HTR-8/SVneo (cell line): Measurements from ENCODE around the gene OLFM3.

Source experiments
- DNase-seq: peaks from one replicate; pipeline ENCODE4 v3.0.0; 2011; ENCODE audit warnings: low spot score, mixed read lengths; ENCODE audit not compliant: insufficient read length
- FAIRE-seq: peaks from 2 replicates; lab custom pipeline; 2011; peaks lifted over from hg19 to GRCh38; lab: Jason Lieb, UNC

Gene OLFM3

DNA sequence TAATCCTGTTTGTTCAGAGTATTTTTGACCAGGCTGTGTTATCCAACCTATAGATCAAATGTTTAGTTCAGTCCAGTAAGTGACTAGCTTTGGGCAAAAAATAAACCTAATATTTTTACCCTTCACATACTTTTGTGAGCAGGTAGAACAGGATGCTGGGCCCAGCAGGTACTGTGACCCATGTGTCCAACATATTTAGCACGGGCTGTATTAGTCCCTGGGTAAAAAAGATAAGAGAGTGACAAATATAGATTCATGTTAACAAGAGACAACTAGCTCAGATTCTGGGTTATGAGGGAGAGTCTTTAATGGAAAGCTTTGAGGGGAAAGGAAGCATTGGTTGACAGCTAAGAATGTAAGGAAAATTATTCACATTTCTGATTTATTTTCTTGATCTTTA is 43.1 kb downstream of the OLFM3 start:
- DNase-seq, result no peak
- FAIRE-seq, result no peak

DNA sequence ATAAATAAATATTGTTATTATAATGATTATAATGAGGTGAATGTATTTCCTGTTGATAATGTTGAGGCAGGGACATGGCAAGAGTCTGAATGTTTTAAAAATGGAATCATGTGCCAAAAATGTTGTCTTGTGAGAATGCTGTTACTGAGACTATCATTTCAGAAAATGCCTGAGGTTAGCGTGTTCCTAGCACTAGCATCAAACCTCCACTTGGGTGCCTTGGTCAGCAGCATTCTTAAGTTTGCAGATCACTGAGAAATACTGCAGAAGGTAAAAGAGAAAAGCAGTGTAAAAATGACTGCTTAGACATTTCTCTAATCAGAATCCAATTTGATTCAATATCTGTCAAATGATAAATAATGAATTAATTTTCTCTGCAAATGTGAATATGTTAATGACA is 50.8 kb downstream of the OLFM3 start:
- FAIRE-seq, result no peak
- DNase-seq, result no peak

DNA sequence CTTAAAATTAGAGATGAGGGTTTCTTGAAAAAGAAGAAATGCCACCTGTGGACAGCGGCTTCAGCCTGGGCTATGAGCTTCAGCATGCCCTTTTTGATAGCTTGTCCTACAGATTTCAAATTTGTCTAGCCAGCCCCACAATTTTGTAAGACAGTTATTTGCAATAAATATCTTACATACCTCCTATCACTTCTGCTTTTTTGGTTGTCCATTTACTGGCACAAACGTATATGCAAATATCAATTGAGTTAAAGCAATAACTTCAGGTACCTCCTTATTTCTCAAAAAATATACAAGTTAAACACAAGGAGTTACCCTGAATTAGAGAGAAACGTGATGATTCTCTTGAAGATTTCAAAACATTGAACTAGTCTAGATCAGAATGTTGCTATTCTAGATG is 53.5 kb downstream of the OLFM3 start:
- DNase-seq, result no peak
- no peak for FAIRE-seq

DNA sequence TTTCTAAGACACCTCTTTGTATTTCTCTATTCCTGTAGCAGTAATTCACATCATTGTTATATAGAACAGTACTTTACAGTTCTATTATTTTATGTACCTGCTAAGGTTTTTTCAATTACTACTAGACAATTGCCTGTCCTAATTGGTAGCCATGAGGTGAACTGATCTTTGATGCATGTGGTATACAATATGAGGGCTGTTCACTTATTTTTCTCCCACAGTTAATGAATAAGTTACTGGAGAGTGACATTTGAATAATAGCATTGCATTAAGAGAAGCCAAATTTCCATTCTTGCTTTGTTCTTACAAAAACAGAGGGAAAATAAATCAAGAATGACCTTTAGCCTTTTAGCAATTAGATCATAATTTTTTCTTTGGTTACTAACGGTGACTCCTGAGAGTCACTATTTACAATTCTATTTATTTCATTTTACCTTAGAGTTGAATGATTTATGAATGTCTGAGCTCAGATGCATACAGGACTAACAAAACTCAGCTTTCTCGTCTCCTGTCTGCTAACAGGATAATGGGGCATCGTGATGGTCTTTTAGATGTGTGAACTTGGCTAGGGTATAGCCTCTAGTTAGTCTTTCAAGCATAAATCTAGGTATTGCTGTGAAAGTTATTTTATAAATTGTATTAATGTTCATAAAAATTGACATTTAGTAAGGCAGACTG is 54.1 kb downstream of the OLFM3 start:
- no peak for DNase-seq
- FAIRE-seq, result no peak

DNA sequence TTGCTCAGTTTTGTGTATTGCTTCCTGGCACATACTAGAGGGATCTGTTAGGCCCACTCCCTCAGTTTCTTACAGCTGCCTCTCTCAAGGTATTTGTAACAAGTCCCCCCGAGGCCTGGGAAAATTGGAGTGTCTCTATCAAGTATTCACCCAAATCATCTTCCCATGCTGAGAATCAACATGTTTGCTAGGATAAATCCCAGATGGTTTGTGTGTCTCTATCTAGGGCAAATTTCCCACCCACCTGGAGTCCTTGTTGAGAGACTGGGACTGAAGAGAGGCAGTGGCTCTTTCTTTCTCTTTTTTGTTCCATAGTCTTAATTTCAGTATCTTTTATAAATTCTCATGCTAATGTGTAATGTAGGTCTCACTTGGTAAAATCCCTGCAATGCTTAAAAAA is 58.0 kb downstream of the OLFM3 start:
- FAIRE-seq, result no peak
- DNase-seq, result no peak

DNA sequence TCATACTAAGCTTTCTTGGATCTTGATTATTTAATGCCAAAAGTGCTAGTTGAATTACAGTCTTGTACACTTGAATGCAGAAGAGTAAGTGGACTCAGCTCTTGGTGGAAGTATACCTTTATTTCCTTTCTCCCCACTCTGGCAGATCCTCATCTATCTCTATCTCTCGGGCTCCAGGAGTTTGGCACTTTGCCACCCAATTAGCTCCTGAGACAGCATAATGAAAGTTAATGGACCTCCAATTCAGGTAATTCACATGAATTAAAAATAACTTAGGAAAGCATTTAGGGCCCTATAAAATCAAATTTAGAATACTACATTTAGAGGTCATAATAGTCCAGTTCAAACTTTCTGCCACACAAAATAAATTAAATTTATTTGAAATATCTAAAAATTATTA is 67.4 kb downstream of the OLFM3 start:
- FAIRE-seq, result no peak
- DNase-seq, result no peak

DNA sequence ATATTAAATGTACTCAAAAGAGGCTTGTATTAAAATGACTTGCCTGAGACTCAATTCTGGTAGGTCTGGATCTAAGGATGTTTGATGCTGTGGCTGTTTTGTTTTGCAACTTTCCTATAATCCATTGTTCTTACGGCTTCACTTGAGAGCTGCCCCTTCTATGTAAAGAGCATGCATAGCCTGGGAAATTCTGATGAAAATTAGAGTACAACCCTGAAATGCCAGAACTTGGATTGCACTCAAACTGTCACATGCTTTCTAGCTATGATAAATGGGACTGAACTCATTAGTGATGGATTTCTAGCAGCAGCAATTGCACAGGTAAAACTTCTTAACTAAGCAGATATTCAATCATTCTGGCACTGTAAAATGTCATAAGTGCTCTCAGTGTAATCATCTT is 67.9 kb downstream of the OLFM3 start:
- DNase-seq (no peak), FAIRE-seq (no peak)

DNA sequence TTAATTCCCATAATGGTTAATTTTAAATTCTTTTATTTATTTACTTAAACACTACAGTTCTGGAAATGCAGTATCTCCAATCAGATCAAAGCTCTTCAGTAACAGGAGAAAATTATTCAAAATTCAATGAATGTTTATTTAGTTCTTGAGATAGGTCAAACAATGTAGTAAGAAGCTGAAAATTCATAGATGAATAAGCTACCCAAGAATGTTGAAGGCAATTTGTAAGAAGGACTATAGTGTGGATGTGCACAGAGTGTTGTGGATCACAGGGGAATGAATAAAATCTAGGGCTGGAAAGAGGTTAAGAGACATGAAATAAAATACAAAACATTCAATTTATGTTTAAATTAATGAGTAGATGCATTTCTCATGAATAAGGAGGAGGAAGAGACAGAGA is 72.0 kb downstream of the OLFM3 start:
- FAIRE-seq (no peak), DNase-seq (no peak)

DNA sequence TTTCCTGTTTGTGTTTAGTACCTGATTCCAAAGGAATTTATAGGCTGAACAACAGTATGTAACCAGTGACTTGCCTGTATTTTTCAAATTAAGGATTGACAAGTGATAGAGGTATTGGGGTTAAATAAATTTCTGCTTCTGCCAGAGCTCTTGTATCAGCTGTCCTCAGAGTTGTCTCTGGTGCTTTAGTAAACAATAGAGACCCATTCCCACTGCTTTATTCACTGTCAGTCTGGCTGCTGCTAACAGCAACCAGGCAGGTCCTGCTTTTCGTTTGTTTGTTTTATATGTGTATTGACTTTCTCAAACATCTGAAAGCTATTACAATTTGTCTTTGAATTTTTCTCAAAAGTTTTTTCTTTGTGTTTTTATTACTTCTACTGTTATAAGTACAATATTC is 76.1 kb downstream of the OLFM3 start:
- DNase-seq (no peak), FAIRE-seq (no peak)

DNA sequence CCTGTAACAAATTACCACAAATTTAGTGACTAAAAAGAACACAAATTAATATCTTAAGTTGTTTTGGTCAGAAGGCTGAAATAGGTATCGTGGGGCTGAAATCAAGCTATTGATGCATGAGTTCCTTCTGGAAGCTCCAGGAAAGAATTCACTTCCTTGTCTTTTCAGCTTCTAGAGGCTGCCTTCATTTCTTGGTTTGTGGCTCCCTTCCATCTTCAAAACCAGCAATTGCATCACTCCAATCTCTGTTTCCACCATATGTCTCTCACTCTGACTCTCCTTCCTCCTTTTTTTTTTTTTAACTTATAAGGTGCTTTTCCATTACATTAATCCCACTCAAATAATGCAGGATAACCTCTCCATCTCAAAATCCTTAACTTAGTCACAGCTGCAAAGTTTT is 78.4 kb downstream of the OLFM3 start:
- FAIRE-seq (no peak), DNase-seq (no peak)

DNA sequence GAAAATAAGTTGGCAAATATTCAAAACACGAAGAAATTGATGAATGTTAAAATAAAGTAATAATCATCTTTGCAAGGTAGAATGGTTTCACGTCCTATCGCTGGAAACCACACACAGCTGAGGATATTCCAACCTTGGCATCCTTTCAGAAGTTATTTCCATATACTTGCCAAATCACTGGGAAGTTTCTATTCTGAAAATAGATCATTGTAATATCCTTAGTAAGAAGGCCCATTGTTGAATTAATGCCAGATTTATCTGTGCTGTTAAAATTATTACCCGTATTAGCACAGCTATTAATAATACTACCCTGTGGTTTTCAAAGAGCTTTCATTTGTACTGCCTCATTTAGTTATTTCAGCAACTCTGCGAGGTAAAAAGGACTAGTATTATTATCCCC is 81.1 kb downstream of the OLFM3 start:
- no peak for DNase-seq
- FAIRE-seq, result no peak

DNA sequence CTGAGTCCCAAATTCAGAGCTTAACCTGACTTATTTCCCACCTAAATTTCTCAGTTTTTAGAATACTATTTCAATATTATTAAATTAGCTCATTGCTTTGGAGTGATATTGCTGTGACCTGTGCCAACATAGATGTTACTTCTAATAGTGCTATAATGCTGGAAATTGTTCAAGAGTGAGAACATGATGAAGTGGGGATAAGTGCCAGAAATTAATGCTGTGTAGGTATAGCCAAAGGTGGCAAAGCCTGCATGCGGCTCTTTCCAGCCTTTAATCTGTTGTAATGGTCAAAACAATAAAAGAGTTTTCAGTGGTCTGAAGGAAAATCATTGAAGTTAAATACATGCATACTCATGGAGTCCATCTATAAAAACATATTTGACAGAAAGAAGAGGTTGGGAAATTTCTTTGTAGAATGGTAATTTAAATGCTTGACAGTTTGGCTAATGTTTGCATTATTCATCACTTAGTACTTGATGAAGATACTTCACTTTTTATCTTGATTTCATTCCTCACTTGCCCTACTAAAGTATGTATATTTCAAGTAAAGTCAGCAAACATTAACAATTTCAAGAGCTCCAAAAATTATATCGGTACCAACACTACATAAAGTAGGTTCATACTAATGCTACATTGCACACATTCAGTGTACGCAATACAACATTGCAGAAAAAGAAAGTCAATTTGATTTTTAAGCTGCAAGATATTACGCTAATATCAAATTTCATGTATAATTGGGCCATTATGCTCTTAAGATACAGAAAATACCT is 82.1 kb downstream of the OLFM3 start:
- no peak for FAIRE-seq

DNA sequence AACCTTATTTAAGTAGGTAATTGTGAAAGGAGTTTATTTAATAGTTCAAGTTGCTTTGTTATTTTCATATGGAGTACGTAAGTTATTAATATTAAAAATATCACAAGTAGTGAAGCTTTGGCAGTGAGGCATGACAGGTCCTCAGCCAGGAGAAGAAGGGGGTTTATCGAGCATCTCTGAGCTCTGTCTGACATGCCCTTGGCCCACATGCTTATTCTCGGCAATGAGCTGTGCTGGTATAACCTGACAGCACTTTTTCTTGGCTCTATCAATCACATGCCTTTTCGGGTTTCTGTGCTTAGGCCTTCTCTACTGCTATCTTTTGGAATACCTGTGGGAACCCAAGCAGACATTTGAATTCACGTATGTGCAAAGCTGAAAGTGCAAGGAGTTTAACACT is 84.8 kb downstream of the OLFM3 start:
- FAIRE-seq (no peak), DNase-seq (no peak)

More for the DNA sequence above, 82.1 kb downstream of the OLFM3 start:
- no peak for DNase-seq

DNA sequence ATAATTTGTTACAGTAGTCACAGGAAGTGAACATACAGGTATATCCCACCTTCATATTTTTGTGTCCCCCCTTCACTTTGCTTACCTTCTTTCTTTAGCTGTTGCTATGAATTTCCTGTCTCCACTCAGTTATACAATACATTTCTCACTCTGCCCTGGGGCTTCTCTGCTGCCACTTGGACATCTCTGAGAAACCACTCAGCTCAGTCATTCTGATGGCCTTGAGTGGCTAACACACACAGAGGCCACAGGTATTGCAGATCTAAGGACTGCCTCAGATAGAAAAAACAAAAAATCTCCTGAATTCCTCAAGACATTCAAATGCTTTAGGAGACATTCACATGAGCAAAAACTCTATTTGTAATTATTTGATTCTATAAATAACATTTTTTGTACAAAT is 87.7 kb downstream of the OLFM3 start:
- no peak for DNase-seq
- no peak for FAIRE-seq

DNA sequence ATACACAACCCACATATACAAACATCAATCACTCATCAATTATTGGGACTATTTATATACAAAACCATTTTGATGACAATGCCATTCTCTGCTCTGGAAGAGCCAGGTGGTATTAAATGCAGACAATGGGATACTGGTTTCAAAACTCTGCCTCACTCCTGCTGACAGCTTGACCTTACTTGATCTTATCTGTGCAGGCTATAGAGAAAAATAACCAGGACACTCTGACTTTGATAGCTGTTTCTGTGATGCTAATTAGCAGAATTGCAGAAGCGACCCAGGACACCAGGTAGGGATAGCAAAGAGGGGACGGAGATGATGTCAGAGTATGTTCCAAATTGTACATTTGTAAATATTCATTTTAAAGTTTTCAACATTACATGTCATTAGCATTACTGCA is 89.5 kb downstream of the OLFM3 start:
- FAIRE-seq, result no peak
- no peak for DNase-seq

DNA sequence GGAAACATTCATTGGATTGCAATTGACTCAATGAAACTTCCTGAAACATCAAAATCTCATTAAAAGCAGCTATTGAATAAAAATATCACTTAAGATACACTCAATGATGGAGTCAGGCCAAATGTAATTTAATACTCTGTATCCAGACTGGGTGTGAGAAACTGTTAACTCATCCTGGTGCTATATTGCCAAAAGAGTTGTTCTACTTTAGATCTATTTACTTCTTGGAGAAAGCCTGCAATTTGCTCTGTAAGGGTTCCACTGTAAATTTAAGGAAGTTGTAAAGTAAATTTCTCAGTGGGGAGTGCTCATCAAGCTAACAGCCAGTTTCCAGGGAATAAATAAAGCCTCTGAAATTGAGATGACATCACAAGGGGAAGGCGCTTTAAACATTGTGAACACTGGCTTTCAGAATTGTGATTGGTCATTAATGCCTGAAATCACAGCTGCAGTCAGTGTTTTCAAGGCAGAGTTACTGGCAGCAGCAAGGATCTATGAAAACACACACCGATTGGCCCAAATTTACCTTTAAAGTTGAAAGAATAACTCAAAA is 91.4 kb downstream of the OLFM3 start:
- FAIRE-seq (no peak), DNase-seq (no peak)

DNA sequence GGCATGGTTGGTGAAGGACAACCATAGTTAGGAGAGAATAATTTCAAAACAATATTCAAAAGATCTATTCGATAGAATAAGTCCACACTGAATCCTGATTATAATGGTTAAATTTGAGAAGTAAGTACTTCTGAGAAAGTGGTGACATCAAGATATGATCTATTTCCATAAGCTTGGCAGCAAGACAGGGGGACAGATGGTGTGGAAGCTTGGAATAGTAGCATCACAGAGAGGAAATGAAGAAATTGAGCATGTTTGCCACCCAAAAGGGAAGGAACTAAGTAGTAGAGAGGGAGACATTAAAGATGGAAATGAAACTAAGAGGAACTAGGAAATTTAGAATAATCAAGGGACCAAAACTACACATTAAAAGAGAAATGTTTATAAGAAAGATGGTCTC is 94.5 kb downstream of the OLFM3 start:
- DNase-seq (no peak), FAIRE-seq (no peak)

DNA sequence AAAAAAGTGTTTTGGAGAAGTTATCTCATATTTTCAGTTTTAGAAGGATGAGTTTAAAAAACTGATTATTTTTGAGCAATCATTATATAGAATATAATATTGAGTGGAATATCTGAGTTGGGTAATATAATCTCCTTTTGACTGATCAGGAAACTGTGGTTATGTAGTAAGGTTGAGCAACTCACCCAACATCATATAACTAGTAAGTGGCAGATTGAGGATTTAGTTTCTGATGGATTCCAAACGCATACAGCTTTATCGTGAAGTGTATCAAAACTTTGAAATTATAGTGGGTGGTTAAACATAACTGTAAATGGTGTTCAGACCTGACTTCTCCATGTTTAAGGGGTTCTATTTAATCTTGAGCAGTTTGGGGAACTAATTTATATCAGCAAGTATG is 98.6 kb downstream of the OLFM3 start:
- no peak for DNase-seq
- no peak for FAIRE-seq

DNA sequence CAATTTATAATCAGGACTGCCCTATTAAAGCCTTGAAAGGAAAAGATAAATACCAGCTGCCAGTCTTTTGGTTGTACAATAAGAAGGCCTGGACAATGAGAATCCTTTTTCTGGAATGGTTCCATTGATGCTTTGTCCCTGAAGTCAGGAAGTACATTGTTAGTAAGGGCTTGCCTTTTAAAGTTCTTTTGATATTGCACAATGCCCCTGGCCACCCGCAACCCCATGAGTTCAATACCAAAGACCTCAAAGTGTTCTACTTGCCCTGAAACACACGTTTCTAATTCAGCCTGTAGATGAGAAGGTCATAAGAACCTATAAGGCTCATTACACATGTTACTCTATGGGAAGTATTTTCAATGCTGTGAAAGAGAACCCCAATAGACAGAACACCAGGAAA is 112.1 kb downstream of the OLFM3 start:
- no peak for FAIRE-seq

DNA sequence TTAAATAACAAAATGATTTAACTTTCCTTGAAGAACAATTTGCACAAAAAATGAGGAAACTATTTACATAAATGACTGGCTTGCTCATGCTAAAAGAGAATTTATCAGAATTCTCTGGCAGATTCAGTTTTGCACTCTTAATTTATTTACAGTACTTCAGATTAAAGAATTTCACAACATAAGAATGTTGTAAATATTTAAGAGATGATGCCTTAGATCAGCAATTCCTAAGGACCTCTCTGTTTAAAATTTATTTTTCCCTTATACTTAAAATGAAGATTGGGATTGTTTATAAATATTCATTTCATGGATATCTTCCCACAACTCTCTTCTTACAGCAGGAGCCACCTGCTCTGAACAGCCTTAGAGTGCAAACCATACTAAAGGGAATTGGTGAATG is 120.8 kb downstream of the OLFM3 start:
- DNase-seq (no peak), FAIRE-seq (no peak)

More for the DNA sequence above, 112.1 kb downstream of the OLFM3 start:
- no peak for DNase-seq

DNA sequence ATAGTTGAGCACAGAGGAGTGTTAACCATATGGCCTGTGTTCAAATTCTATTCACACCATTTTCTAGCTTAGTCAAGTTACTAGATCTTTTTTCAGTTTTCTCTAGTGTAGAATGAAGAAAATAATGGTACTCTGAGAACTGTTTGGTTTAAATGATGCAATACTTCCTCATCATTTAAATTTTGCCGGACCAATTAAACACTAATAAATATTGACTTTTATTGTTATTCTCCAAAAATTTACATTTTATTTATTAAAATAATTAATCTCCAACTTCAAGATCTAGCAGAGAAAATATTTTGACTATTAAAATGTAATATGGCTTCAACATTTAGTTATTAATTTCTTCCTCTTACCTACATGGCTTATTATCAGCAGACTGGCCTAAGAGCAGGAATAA is 123.1 kb downstream of the OLFM3 start:
- DNase-seq (no peak), FAIRE-seq (no peak)

DNA sequence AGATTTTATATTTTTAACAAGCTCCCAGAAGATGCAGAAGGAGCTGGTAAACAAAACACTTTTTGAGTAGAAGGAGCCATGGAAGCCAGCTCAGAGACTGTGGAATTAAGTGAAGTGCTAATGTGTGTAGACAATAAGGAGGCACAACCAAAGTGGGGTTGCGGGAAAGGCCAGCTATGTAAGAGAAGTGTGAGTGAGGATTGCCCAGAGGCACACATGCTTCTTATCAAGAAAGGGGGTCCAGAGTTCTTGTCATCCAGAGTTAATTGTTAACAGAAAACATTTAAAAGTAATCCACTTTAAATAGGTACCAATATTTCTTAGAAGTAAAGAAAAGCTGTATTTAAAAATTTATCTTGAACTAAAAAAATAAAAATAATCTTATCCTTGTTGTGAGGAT is 136.8 kb downstream of the OLFM3 start:
- no peak for FAIRE-seq
- DNase-seq, result no peak
